GM18508 (cell line): ENCODE results near the gene REM1.
"Not testable (repeated sequence)": the region's sequence is repeated elsewhere in the genome, so short reads cannot be mapped to it uniquely, and the experiment has no call there.

Source experiments
- ATAC-seq: cut with Tn5 transposase; IDR thresholded peaks from one replicate; pipeline ENCODE4 v1.9.1; 2021; ENCODE audit warnings: moderate number of reproducible peaks; ENCODE audit not compliant: insufficient read depth, unreplicated experiment

REM1 gene

GRCh38 chr20:31521267-31521666, 46.2 kb downstream of the REM1 start:
- not testable (repeated sequence) for ATAC-seq

- ATAC-seq, result no peak
These were observed 47.6 kb downstream of the REM1 start for GRCh38 chr20:31522731-31523130.

- ATAC-seq, result no peak
These were observed 48.5 kb downstream of the REM1 start for GRCh38 chr20:31523361-31524283.

- no peak for ATAC-seq
These were observed 52.2 kb downstream of the REM1 start for GRCh38 chr20:31527266-31527665.
